Measurements from ENCODE around the gene ALKBH4.
"Not testable (repeated sequence)": the region's sequence is repeated elsewhere in the genome, so short reads cannot be mapped to it uniquely, and the experiment has no call there.

The ALKBH4 gene

GRCh38 chr7:102478314-102479208 is 13.9 kb upstream of the ALKBH4 start, which contains the start of gene POLR2J:
TSS of gene POLR2J (minus strand) at chr7:102478922. CDS start at chr7:102478860, 62 bp downstream.
- DNase-seq (ENCODE audit: low read depth in 2 of 2): peak; percentile 82 to 94

GRCh38 chr7:102474736-102475435 is 10.2 kb upstream of the ALKBH4 start:
- DNase-seq (ENCODE audit: low read depth in 2 of 2): not testable (repeated sequence)

- not testable (repeated sequence) for DNase-seq (ENCODE audit: low read depth in 2 of 2)
Observed at GRCh38 chr7:102474116-102474515, 9.5 kb upstream of the ALKBH4 start.

- no peak for DNase-seq (ENCODE audit: low read depth in 2 of 2)
Observed at GRCh38 chr7:102473271-102473991, 8.8 kb upstream of the ALKBH4 start.

GRCh38 chr7:102472126-102473041 is 7.7 kb upstream of the ALKBH4 start:
- DNase-seq (ENCODE audit: low read depth in 2 of 2): no peak

GRCh38 chr7:102471791-102472125 is 7.1 kb upstream of the ALKBH4 start:
- DNase-seq (ENCODE audit: low read depth in 2 of 2): no peak

GRCh38 chr7:102469972-102470825 is 5.5 kb upstream of the ALKBH4 start:
- no peak for DNase-seq (ENCODE audit: low read depth in 2 of 2)

GRCh38 chr7:102469351-102469971 is 4.8 kb upstream of the ALKBH4 start:
- no peak for DNase-seq (ENCODE audit: low read depth in 2 of 2)

GRCh38 chr7:102468478-102469350 is 4.1 kb upstream of the ALKBH4 start:
- no peak for DNase-seq (ENCODE audit: low read depth in 2 of 2)

GRCh38 chr7:102467581-102468477 is 3.2 kb upstream of the ALKBH4 start:
- DNase-seq (ENCODE audit: low read depth in 2 of 2): no peak

GRCh38 chr7:102466097-102466496 is 1.4 kb upstream of the ALKBH4 start:
- no peak for DNase-seq (ENCODE audit: low read depth in 2 of 2)

- no peak for DNase-seq (ENCODE audit: low read depth in 2 of 2)
Observed at GRCh38 chr7:102463841-102464576, 654 bp downstream of the ALKBH4 start.

- DNase-seq (ENCODE audit: low read depth in 2 of 2): no peak
Observed at GRCh38 chr7:102460467-102460866, 4.2 kb downstream of the ALKBH4 start.

GRCh38 chr7:102459221-102459844 is 5.3 kb downstream of the ALKBH4 start:
- DNase-seq (ENCODE audit: low read depth in 2 of 2): no peak

GRCh38 chr7:102457352-102457924 is 7.2 kb downstream of the ALKBH4 start:
- no peak for DNase-seq (ENCODE audit: low read depth in 2 of 2)

- no peak for DNase-seq (ENCODE audit: low read depth in 2 of 2)
Observed at GRCh38 chr7:102456327-102456726, 8.3 kb downstream of the ALKBH4 start.
